ENCODE measurements around the gene COL5A1. TPM values are rescaled to one million over a fixed set of nuclear protein-coding genes. Genes with fewer than 3 reads are reported as not detected.

COL5A1 gene
- total RNA-seq, 1 donor from 2014 or later: 19.8 TPM

DNA sequence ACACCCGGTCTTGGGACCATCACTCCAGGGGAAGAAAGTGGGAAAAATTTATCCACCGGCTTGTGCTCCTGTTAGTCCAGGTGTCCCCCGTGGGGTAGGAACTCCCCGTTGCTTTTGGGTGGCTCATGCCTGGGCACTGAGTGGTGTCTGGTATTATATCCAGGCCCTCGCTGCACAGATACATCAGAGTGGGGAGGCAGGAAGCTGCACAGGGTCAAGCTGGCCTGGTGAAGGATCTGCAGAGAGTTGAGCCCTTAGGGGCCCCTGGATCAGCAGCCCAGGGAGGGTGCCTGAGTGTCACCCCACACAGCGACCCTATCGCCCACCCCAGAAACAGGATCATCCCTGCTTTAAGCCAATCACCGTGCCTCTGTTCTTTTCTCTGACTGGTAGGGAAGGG, 24.4 kb upstream of the COL5A1 start:
- peaks cover 2% of the 10 kb centered on the region for H3K36me3 Mint-ChIP-seq (ENCODE audit: insufficient read depth)
- no peak overlapping the region for H3K4me3 Mint-ChIP-seq (ENCODE audit: low read depth)
- TF ChIP-seq, protein P1, sequence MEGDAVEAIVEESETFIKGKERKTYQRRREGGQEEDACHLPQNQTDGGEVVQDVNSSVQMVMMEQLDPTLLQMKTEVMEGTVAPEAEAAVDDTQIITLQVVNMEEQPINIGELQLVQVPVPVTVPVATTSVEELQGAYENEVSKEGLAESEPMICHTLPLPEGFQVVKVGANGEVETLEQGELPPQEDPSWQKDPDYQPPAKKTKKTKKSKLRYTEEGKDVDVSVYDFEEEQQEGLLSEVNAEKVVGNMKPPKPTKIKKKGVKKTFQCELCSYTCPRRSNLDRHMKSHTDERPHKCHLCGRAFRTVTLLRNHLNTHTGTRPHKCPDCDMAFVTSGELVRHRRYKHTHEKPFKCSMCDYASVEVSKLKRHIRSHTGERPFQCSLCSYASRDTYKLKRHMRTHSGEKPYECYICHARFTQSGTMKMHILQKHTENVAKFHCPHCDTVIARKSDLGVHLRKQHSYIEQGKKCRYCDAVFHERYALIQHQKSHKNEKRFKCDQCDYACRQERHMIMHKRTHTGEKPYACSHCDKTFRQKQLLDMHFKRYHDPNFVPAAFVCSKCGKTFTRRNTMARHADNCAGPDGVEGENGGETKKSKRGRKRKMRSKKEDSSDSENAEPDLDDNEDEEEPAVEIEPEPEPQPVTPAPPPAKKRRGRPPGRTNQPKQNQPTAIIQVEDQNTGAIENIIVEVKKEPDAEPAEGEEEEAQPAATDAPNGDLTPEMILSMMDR (IDR thresholded peaks at IDR 0.05; ENCODE audit: unreplicated experiment): no peak
- H3K27ac Mint-ChIP-seq: no peak overlapping the region
- H3K4me1 Mint-ChIP-seq (ENCODE audit: low read depth): no peaks in the 10 kb centered on the region
- H3K27me3 Mint-ChIP-seq: peaks cover 10% of the 10 kb centered on the region
- peaks cover 10% of the 10 kb centered on the region for H3K9me3 Mint-ChIP-seq (ENCODE audit: low read depth)
- no peak for DNase-seq (ENCODE audit: low spot score, unreplicated experiment)

DNA sequence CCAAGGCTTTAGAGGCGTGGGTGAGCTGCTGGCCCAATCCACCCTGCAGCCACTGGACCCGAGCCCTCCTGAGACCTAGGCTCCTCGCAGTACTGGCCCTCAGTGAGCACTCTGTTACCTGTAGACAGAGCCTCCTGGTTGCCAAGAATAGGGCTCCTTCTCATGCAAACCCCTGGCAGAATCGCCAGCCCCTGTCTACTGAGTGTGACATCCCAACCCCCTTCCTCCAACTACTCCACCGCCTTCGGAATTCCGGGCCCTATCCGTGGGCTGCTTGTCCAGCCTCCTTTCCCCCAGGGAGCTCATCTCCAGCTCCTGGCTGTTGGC, 23.8 kb upstream of the COL5A1 start:
- H3K27ac Mint-ChIP-seq: no peak overlapping the region
- peaks cover 11% of the 10 kb centered on the region for H3K27me3 Mint-ChIP-seq
- H3K36me3 Mint-ChIP-seq (ENCODE audit: insufficient read depth): no peaks in the 10 kb centered on the region
- peaks cover 5% of the 10 kb centered on the region for H3K9me3 Mint-ChIP-seq (ENCODE audit: low read depth)
- TF ChIP-seq, protein P1 (IDR thresholded peaks at IDR 0.05; ENCODE audit: unreplicated experiment): no peak
- DNase-seq (ENCODE audit: low spot score, unreplicated experiment): no peak
- H3K4me1 Mint-ChIP-seq (ENCODE audit: low read depth): no peaks in the 10 kb centered on the region
- H3K4me3 Mint-ChIP-seq (ENCODE audit: low read depth): no peak overlapping the region

DNA sequence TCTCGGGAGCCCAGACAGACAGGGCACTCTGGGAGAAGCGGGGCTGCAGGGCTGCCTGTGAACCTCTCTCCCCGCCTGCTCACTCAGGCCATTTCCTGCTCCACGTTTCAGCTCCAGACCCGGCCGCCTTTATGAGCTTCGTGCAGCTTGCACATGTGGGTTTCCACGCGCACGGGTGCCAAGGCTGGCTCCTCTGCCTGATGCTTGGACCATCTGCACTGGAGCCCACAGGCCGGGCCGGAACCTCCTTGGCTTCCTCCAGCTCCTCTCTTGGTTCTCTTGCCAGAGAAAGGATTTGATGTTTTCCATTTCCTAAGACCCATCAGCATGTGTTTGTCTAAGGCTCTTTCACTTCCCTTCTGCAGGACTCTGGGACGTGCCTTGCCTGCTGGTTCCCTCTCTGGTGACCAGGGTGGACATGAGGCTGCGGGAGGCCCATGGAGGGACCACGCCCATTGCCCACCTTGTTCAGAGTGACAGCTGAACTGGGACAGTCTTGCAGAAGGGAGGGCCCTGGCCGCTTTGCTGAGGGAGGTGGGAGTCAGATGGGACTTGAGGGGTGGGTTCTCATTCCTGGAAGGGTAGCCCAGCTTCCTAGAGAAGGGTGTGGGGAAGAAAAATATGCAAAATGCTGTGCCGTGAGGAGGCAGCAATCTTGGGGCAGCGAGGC, 23.3 kb upstream of the COL5A1 start:
- Mint-ChIP-seq H3K27me3 (peaks cover 12% of the 10 kb centered on the region), H3K4me1 (ENCODE audit: low read depth) (no peaks in the 10 kb centered on the region), H3K36me3 (ENCODE audit: insufficient read depth) (no peaks in the 10 kb centered on the region), H3K4me3 (ENCODE audit: low read depth) (no peak overlapping the region), H3K27ac (no peak overlapping the region), H3K9me3 (ENCODE audit: low read depth) (peaks cover 3% of the 10 kb centered on the region)
- TF ChIP-seq, protein P1 (IDR thresholded peaks at IDR 0.05; ENCODE audit: unreplicated experiment): no peak
- no peak for DNase-seq (ENCODE audit: low spot score, unreplicated experiment)

DNA sequence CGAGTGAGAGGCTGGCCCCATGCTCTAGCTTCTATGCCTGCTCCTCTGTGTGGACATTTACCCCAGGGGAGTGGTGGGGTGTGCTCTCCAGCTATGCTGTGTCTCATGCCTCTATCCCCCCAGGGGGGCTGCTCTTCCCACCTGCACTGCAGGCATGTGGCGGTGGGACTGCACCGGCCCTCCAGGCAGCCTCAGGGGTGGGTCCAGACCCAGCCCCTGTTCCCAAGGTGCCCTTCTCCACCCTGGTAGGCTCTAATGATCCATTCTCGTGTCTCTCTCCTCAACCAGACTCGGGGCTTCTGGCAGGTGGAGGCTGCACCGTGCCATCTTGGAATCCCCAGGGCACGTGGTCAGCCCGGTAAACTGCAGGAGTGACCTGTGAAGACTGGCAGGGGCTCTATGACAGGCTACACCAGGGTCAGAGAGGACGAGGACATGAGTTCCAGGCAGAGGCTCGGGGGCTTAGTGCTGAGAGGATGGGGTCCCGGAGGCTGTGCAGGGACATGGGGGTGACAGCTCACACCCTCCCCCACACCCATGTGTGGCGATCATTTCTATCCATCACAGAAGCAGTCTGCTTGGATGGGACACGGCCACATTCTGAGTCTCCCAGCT, 22.7 kb upstream of the COL5A1 start:
- H3K36me3 Mint-ChIP-seq (ENCODE audit: insufficient read depth): no peaks in the 10 kb centered on the region
- peaks cover 13% of the 10 kb centered on the region for H3K27me3 Mint-ChIP-seq
- H3K9me3 Mint-ChIP-seq (ENCODE audit: low read depth): peaks cover 2% of the 10 kb centered on the region
- no peak for DNase-seq (ENCODE audit: low spot score, unreplicated experiment)
- no peak overlapping the region for H3K27ac Mint-ChIP-seq
- no peaks in the 10 kb centered on the region for H3K4me1 Mint-ChIP-seq (ENCODE audit: low read depth)
- TF ChIP-seq, protein P1 (IDR thresholded peaks at IDR 0.05; ENCODE audit: unreplicated experiment): no peak
- no peak overlapping the region for H3K4me3 Mint-ChIP-seq (ENCODE audit: low read depth)

DNA sequence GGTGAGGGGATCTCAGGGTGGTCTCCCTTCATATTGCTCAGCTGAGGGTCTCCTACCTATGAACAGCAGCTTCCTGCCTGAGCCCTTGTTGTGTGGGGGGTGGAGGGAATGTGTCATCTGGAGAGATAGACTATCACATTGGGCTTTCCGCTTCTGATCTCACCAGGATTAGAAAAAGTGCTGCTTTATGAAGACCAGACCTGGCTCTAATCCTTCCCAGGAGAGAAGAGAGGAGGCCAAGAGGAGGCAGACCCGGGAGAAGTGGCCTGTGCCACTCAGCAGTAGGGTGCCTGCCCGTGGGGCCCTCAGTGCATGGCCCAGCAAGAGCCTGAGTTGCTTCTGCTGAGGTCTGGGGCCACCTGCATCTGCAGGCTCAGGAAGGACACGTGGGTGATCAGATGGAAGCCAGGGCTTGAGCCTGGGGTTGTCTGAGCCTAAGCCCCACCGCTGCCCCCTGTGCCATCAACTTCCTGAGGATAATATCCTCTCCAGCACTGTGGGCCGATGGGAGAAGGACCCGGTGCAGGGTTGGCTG, 22.1 kb upstream of the COL5A1 start:
- H3K4me3 Mint-ChIP-seq (ENCODE audit: low read depth): no peak overlapping the region
- no peaks in the 10 kb centered on the region for H3K36me3 Mint-ChIP-seq (ENCODE audit: insufficient read depth)
- H3K4me1 Mint-ChIP-seq (ENCODE audit: low read depth): no peaks in the 10 kb centered on the region
- no peak overlapping the region for H3K27ac Mint-ChIP-seq
- TF ChIP-seq, protein P1 (IDR thresholded peaks at IDR 0.05; ENCODE audit: unreplicated experiment): no peak
- no peak for DNase-seq (ENCODE audit: low spot score, unreplicated experiment)
- H3K9me3 Mint-ChIP-seq (ENCODE audit: low read depth): no peaks in the 10 kb centered on the region
- H3K27me3 Mint-ChIP-seq: peaks cover 17% of the 10 kb centered on the region
